Uterus (tissue), 4 donors: Measurements from ENCODE around the gene SF3B3. TPM values are rescaled to one million over a fixed set of nuclear protein-coding genes. Genes with fewer than 3 reads are reported as not detected.
A peak's percentile ranks its signal among the peaks of the same experiment; 100 is the strongest.

Experiments used
- DNase-seq, 2 donors: peaks; one replicate each; pipeline ENCODE4 v3.0.0-alpha.2; 2019 to 2020
- H3K27ac ChIP-seq, 2 donors: fragments of 200-600 bp; sonication (generic); 1 replicate in 1 of 2; 2 replicates in 1 of 2; pipeline ENCODE4 v1.5.1; 2016 to 2018
- H3K27me3 ChIP-seq, 2 donors: fragments of 200-600 bp; sonication (generic); one replicate each; pipeline ENCODE4 v1.5.1; 2018 to 2019; ENCODE audit warnings: control low read depth in 1 of 2
- H3K36me3 ChIP-seq, 2 donors: fragments of 200-600 bp; sonication (generic); one replicate each; pipeline ENCODE4 v1.5.1; 2019; ENCODE audit warnings: control low read depth in 1 of 2
- H3K4me1 ChIP-seq, 2 donors: fragments of 200-600 bp; sonication (generic); one replicate each; pipeline ENCODE4 v1.5.1; 2018 to 2019; ENCODE audit warnings: control low read depth in 1 of 2
- H3K4me3 ChIP-seq, 2 donors: fragments of 200-600 bp; sonication (generic); 1 replicate in 1 of 2; 2 replicates in 1 of 2; pipeline ENCODE4 v1.5.1; 2018 to 2019; ENCODE audit warnings: mild to moderate bottlenecking in 1 of 2
- H3K9me3 ChIP-seq, 2 donors: fragments of 200-600 bp; sonication (generic); one replicate each; pipeline ENCODE4 v1.5.1; 2019; ENCODE audit warnings: control low read depth in 1 of 2
- CTCF ChIP-seq, 4 experiments: fragments of 200-600 bp in 2 of 4; fragments of 450-650 bp in 2 of 4; sonication (generic) in 2 of 4; IDR thresholded peaks; one replicate each; pipeline ENCODE4 v1.5.1; 2016 to 2019; ENCODE audit warnings: antibody characterized with exemption in 4 of 4, mild to moderate bottlenecking in 2 of 4, moderate library complexity in 1 of 4
- POLR2A ChIP-seq, 2 donors: fragments of 450-650 bp; IDR thresholded peaks; one replicate each; pipeline ENCODE4 v1.6.1; 2016; ENCODE audit warnings: antibody characterized with exemption in 2 of 2, mild to moderate bottlenecking in 1 of 2, moderate library complexity in 1 of 2
- intact Hi-C: fragments of 100-400 bp; cut with DNase I; formaldehyde crosslinking; loops from one replicate; pipeline ENCODE4 v1.15.1; 2023; ENCODE audit warnings: low total_unique reads
- total RNA-seq, 4 donors: library from RNA; depleted of rRNA in 3 of 4; stranded (reverse); fragments of >200 nt in 3 of 4; gene quantifications; one replicate each; pipeline versions ENCODE4 v1.1.0 to v1.2.4, GENCODE V29; 2014 to 2023
- donor health status: DM: yes; HTN: yes; CAD: no.

SF3B3 gene
- total RNA-seq, 4 donors from 2014 or later = 24.3 to 244 (median 145) TPM

GRCh38 chr16:70478169-70478568 is 45.4 kb upstream of the SF3B3 start:
- Histone ChIP-seq H3K9me3 (no peaks in the 10 kb centered on the region), H3K27ac (peak overlapping the region in 1 of 2 donors; percentile 15), H3K27me3 (no peaks in the 10 kb centered on the region), H3K36me3 (no peaks in the 10 kb centered on the region), H3K4me1 (no peaks in the 10 kb centered on the region), H3K4me3 (no peak overlapping the region)
- no peak for DNase-seq
- intact Hi-C loops = no loop called here
- no peak for TF ChIP-seq POLR2A (IDR thresholded peaks at IDR 0.05)
- TF ChIP-seq CTCF (IDR thresholded peaks at IDR 0.05) = no peak

- no peaks in the 10 kb centered on the region for H3K27me3 ChIP-seq
- DNase-seq = no peak
- H3K4me3 ChIP-seq = no peak overlapping the region
- no peaks in the 10 kb centered on the region for H3K9me3 ChIP-seq
- intact Hi-C loops = no loop called here
- no peaks in the 10 kb centered on the region for H3K4me1 ChIP-seq
- H3K36me3 ChIP-seq = no peaks in the 10 kb centered on the region
- TF ChIP-seq CTCF (IDR thresholded peaks at IDR 0.05) (no peak), POLR2A (IDR thresholded peaks at IDR 0.05) (no peak)
- H3K27ac ChIP-seq = peak overlapping the region in 1 of 2 donors; percentile 15
Measured at GRCh38 chr16:70478912-70479341, 44.7 kb upstream of the SF3B3 start.

GRCh38 chr16:70480127-70481105 is 43.2 kb upstream of the SF3B3 start:
- no peaks in the 10 kb centered on the region for H3K36me3 ChIP-seq
- intact Hi-C loops = no loop called here

GRCh38 chr16:70481929-70482536 is 41.6 kb upstream of the SF3B3 start:
- H3K4me1 ChIP-seq = no peaks in the 10 kb centered on the region
- no peak for DNase-seq
- H3K4me3 ChIP-seq = no peak overlapping the region
- H3K36me3 ChIP-seq = no peaks in the 10 kb centered on the region
- TF ChIP-seq POLR2A (IDR thresholded peaks at IDR 0.05) (no peak), CTCF (IDR thresholded peaks at IDR 0.05) (no peak)
- no peaks in the 10 kb centered on the region for H3K27me3 ChIP-seq
- no peak overlapping the region for H3K27ac ChIP-seq
- intact Hi-C loops = no loop called here
- no peaks in the 10 kb centered on the region for H3K9me3 ChIP-seq

More at GRCh38 chr16:70480127-70481105, 43.2 kb upstream of the SF3B3 start:
- DNase-seq = no peak
- Histone ChIP-seq H3K27me3 (no peaks in the 10 kb centered on the region), H3K9me3 (no peaks in the 10 kb centered on the region), H3K4me1 (no peaks in the 10 kb centered on the region), H3K4me3 (no peak overlapping the region), H3K27ac (no peak overlapping the region)
- TF ChIP-seq POLR2A (IDR thresholded peaks at IDR 0.05) (no peak), CTCF (IDR thresholded peaks at IDR 0.05) (no peak)

- no peaks in the 10 kb centered on the region for H3K27me3 ChIP-seq
- no peak for DNase-seq
- H3K27ac ChIP-seq = no peak overlapping the region
- no peak overlapping the region for H3K4me3 ChIP-seq
- no peaks in the 10 kb centered on the region for H3K9me3 ChIP-seq
- intact Hi-C loops = no loop called here
- TF ChIP-seq POLR2A (IDR thresholded peaks at IDR 0.05) (no peak), CTCF (IDR thresholded peaks at IDR 0.05) (no peak)
- H3K36me3 ChIP-seq = no peaks in the 10 kb centered on the region
- no peaks in the 10 kb centered on the region for H3K4me1 ChIP-seq
Measured at GRCh38 chr16:70482624-70483023, 41.0 kb upstream of the SF3B3 start.
